ENCODE data around the gene SLC41A1.
A peak's percentile ranks its signal among the peaks of the same experiment; 100 is the strongest.

The SLC41A1 gene

GRCh38 chr1:205760606-205761005 is 52.4 kb downstream of the SLC41A1 start:
- no peak overlapping the region for H3K4me3 ChIP-seq (ENCODE audit: low read length)
- no peak overlapping the region for H3K27ac ChIP-seq (ENCODE audit: low read length)
- no peaks in the 10 kb centered on the region for H3K36me3 ChIP-seq (ENCODE audit: control insufficient read depth, insufficient read depth, low read length)
- no peaks in the 10 kb centered on the region for H3K27me3 ChIP-seq (ENCODE audit: control insufficient read depth, insufficient read depth, low read length)
- DNase-seq (ENCODE audit: low read depth, low spot score) = no peak
- no peaks in the 10 kb centered on the region for H3K4me1 ChIP-seq (ENCODE audit: control insufficient read depth, insufficient read depth, low read length)
- whole genome bisulfite sequencing (ENCODE audit: insufficient coverage, insufficient read length) = no CpG with 5 or more reads among the region's 3 CpGs
- H3K9me3 ChIP-seq (ENCODE audit: control insufficient read depth, insufficient read depth, low read length) = no peaks in the 10 kb centered on the region

GRCh38 chr1:205756552-205756951 is 56.4 kb downstream of the SLC41A1 start:
- Histone ChIP-seq H3K4me1 (ENCODE audit: control insufficient read depth, insufficient read depth, low read length) (no peaks in the 10 kb centered on the region), H3K36me3 (ENCODE audit: control insufficient read depth, insufficient read depth, low read length) (no peaks in the 10 kb centered on the region), H3K9me3 (ENCODE audit: control insufficient read depth, insufficient read depth, low read length) (no peaks in the 10 kb centered on the region), H3K4me3 (ENCODE audit: low read length) (no peak overlapping the region), H3K27ac (ENCODE audit: low read length) (no peak overlapping the region), H3K27me3 (ENCODE audit: control insufficient read depth, insufficient read depth, low read length) (no peaks in the 10 kb centered on the region; the same call in 1 of the 2 replicates)
- no peak for DNase-seq (ENCODE audit: low read depth, low spot score)
- no CpG with 5 or more reads among the region's 3 CpGs for WGBS (ENCODE audit: insufficient coverage, insufficient read length)

GRCh38 chr1:205754857-205755256 is 58.1 kb downstream of the SLC41A1 start:
- Histone ChIP-seq H3K4me3 (ENCODE audit: low read length) (no peak overlapping the region), H3K27me3 (ENCODE audit: control insufficient read depth, insufficient read depth, low read length) (no peaks in the 10 kb centered on the region; the same call in 1 of the 2 replicates), H3K27ac (ENCODE audit: low read length) (no peak overlapping the region), H3K36me3 (ENCODE audit: control insufficient read depth, insufficient read depth, low read length) (no peaks in the 10 kb centered on the region), H3K4me1 (ENCODE audit: control insufficient read depth, insufficient read depth, low read length) (no peaks in the 10 kb centered on the region; the same call in 1 of the 2 replicates), H3K9me3 (ENCODE audit: control insufficient read depth, insufficient read depth, low read length) (no peaks in the 10 kb centered on the region)
- no peak for DNase-seq (ENCODE audit: low read depth, low spot score)
- WGBS (ENCODE audit: insufficient coverage, insufficient read length) = no CpG with 5 or more reads among the region's 5 CpGs

GRCh38 chr1:205751036-205751651 is 61.9 kb downstream of the SLC41A1 start:
- Histone ChIP-seq H3K9me3 (ENCODE audit: control insufficient read depth, insufficient read depth, low read length) (no peaks in the 10 kb centered on the region), H3K27ac (ENCODE audit: low read length) (no peak overlapping the region), H3K4me1 (ENCODE audit: control insufficient read depth, insufficient read depth, low read length) (no peaks in the 10 kb centered on the region; the same call in 1 of the 2 replicates), H3K36me3 (ENCODE audit: control insufficient read depth, insufficient read depth, low read length) (no peaks in the 10 kb centered on the region; the same call in 1 of the 2 replicates), H3K4me3 (ENCODE audit: low read length) (no peak overlapping the region), H3K27me3 (ENCODE audit: control insufficient read depth, insufficient read depth, low read length) (no peaks in the 10 kb centered on the region; the same call in 1 of the 2 replicates)
- no peak for DNase-seq (ENCODE audit: low read depth, low spot score)
- WGBS (ENCODE audit: insufficient coverage, insufficient read length) = no CpG with 5 or more reads among the region's 13 CpGs

GRCh38 chr1:205750138-205751035 is 62.6 kb downstream of the SLC41A1 start, which contains the start of gene NUCKS1:
Gene NUCKS1, minus strand, starts transcription at chr1:205750182. Its CDS starts 209 bp downstream, at chr1:205749973.
- Histone ChIP-seq H3K27ac (ENCODE audit: low read length) (no peak within 1 kb of the TSS), H3K36me3 (ENCODE audit: control insufficient read depth, insufficient read depth, low read length) (no peaks in the 10 kb centered on the region; the same call in 1 of the 2 replicates), H3K4me1 (ENCODE audit: control insufficient read depth, insufficient read depth, low read length) (no peaks in the 10 kb centered on the region; the same call in 1 of the 2 replicates), H3K9me3 (ENCODE audit: control insufficient read depth, insufficient read depth, low read length) (no peaks in the 10 kb centered on the region), H3K4me3 (ENCODE audit: low read length) (peak within 1 kb of the TSS; percentile 97), H3K27me3 (ENCODE audit: control insufficient read depth, insufficient read depth, low read length) (no peaks in the 10 kb centered on the region; the same call in 1 of the 2 replicates)
- WGBS (ENCODE audit: insufficient coverage, insufficient read length) = no CpG with 5 or more reads among the region's 27 CpGs
- peak; percentile 91 for DNase-seq (ENCODE audit: low read depth, low spot score)

- DNase-seq (ENCODE audit: low read depth, low spot score) = peak; percentile 84
- WGBS (ENCODE audit: insufficient coverage, insufficient read length) = no CpG with 5 or more reads among the region's 81 CpGs
- no peaks in the 10 kb centered on the region; the same call in 1 of the 2 replicates for H3K27me3 ChIP-seq (ENCODE audit: control insufficient read depth, insufficient read depth, low read length)
- H3K4me3 ChIP-seq (ENCODE audit: low read length) = peak overlapping the region; percentile 97
- H3K9me3 ChIP-seq (ENCODE audit: control insufficient read depth, insufficient read depth, low read length) = no peaks in the 10 kb centered on the region
- no peak overlapping the region for H3K27ac ChIP-seq (ENCODE audit: low read length)
- no peaks in the 10 kb centered on the region; the same call in 1 of the 2 replicates for H3K4me1 ChIP-seq (ENCODE audit: control insufficient read depth, insufficient read depth, low read length)
- H3K36me3 ChIP-seq (ENCODE audit: control insufficient read depth, insufficient read depth, low read length) = no peaks in the 10 kb centered on the region; the same call in 1 of the 2 replicates
Observed at GRCh38 chr1:205749234-205750137, 63.5 kb downstream of the SLC41A1 start.

- H3K36me3 ChIP-seq (ENCODE audit: control insufficient read depth, insufficient read depth, low read length) = no peaks in the 10 kb centered on the region; the same call in 1 of the 2 replicates
- no peak overlapping the region for H3K27ac ChIP-seq (ENCODE audit: low read length)
- H3K27me3 ChIP-seq (ENCODE audit: control insufficient read depth, insufficient read depth, low read length) = no peaks in the 10 kb centered on the region; the same call in 1 of the 2 replicates
- H3K4me3 ChIP-seq (ENCODE audit: low read length) = peak overlapping the region; percentile 97
- no CpG with 5 or more reads among the region's 25 CpGs for WGBS (ENCODE audit: insufficient coverage, insufficient read length)
- H3K9me3 ChIP-seq (ENCODE audit: control insufficient read depth, insufficient read depth, low read length) = no peaks in the 10 kb centered on the region
- no peaks in the 10 kb centered on the region; the same call in 1 of the 2 replicates for H3K4me1 ChIP-seq (ENCODE audit: control insufficient read depth, insufficient read depth, low read length)
- no peak for DNase-seq (ENCODE audit: low read depth, low spot score)
Observed at GRCh38 chr1:205748403-205749233, 64.4 kb downstream of the SLC41A1 start.

- Histone ChIP-seq H3K27me3 (ENCODE audit: control insufficient read depth, insufficient read depth, low read length) (no peaks in the 10 kb centered on the region), H3K4me3 (ENCODE audit: low read length) (no peak overlapping the region), H3K4me1 (ENCODE audit: control insufficient read depth, insufficient read depth, low read length) (no peaks in the 10 kb centered on the region; the same call in 1 of the 2 replicates), H3K36me3 (ENCODE audit: control insufficient read depth, insufficient read depth, low read length) (no peaks in the 10 kb centered on the region; the same call in 1 of the 2 replicates), H3K27ac (ENCODE audit: low read length) (no peak overlapping the region), H3K9me3 (ENCODE audit: control insufficient read depth, insufficient read depth, low read length) (no peaks in the 10 kb centered on the region)
- DNase-seq (ENCODE audit: low read depth, low spot score) = no peak
- no CpG with 5 or more reads among the region's 5 CpGs for WGBS (ENCODE audit: insufficient coverage, insufficient read length)
Observed at GRCh38 chr1:205746757-205747412, 66.1 kb downstream of the SLC41A1 start.

GRCh38 chr1:205744403-205744802 is 68.6 kb downstream of the SLC41A1 start:
- Histone ChIP-seq H3K27ac (ENCODE audit: low read length) (no peak overlapping the region), H3K36me3 (ENCODE audit: control insufficient read depth, insufficient read depth, low read length) (no peaks in the 10 kb centered on the region; the same call in 1 of the 2 replicates), H3K9me3 (ENCODE audit: control insufficient read depth, insufficient read depth, low read length) (no peaks in the 10 kb centered on the region), H3K4me1 (ENCODE audit: control insufficient read depth, insufficient read depth, low read length) (no peaks in the 10 kb centered on the region; the same call in 1 of the 2 replicates), H3K4me3 (ENCODE audit: low read length) (no peak overlapping the region), H3K27me3 (ENCODE audit: control insufficient read depth, insufficient read depth, low read length) (no peaks in the 10 kb centered on the region)
- DNase-seq (ENCODE audit: low read depth, low spot score) = no peak
- no CpG with 5 or more reads among the region's 8 CpGs for WGBS (ENCODE audit: insufficient coverage, insufficient read length)

All from iPS DF 6.9 (cell line).